Right hindlimb (tissue), 1 donor: ENCODE results near the gene NAPG.
"Not testable (repeated sequence)": the region's sequence is repeated elsewhere in the genome, so short reads cannot be mapped to it uniquely, and the experiment has no call there.

ENCODE experiments used
- DNase-seq: peaks from one replicate; pipeline ENCODE4 v3.0.0-alpha.2; 2018

The NAPG gene

DNA sequence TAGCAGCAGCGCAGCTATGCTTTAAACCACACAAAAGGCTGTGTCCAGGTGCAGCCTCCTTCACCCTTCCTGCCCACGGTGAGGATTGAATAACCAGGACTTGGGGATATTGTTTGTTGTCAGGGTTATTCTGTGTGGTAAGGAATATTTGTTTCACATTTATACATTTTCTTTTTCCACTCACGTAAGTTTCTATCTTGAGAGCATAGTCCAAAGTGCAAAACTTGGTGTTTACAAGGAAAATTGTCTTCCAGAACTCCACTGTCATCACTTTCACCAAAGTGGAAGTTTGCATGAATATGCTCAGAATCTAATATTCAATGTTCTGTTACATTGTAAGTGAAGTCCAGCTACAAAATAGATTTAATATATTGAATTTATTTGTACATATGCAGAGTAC is 26.4 kb downstream of the NAPG start:
- no peak for DNase-seq

DNA sequence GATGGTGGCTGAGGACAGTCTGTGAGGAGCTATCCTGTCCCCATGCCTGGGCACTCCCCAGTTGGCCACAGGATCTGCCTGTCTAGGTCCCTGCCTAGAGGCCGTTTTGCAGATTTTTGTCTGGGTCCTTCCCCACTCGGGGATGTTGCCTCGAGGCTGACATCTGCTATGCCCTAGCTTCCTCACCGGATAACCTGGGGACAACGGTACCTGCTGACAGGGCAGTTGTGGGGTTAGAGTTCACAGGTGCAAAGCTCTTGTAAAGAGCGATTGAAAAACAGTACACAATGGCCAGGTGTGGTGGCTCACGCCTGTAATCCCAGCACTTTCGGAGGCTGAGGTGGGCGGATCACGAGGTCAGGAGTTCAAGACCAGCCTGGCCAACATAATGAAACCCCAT is 30.4 kb downstream of the NAPG start:
- DNase-seq = not testable (repeated sequence)

DNA sequence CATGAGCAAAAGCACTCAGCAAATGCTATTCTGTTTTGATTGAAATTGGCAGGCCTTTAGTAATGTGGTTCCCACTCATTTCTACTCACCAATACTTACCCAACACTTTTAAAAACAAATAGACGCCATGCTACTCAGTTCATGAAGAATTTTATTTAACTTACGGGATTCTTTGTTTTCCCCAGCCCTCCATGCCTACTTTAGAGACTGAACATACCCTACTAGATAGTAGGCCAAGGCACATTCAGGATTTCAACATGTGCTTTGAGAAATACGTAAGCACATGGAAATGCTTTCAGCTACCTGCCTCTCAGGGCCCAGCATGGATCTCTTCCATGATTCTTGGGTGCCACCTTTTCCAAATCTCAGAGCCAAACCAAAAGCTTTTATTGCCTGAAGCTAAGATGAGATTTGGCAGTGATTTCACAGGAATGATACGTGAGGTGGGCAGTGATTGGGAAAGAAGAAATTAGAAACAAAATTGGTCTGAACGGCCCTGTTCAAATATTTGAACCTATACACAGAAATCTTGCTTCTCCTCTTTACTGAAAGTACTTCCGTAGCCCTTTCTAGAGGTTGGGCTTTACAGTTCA is 31.4 kb downstream of the NAPG start:
- no peak for DNase-seq

DNA sequence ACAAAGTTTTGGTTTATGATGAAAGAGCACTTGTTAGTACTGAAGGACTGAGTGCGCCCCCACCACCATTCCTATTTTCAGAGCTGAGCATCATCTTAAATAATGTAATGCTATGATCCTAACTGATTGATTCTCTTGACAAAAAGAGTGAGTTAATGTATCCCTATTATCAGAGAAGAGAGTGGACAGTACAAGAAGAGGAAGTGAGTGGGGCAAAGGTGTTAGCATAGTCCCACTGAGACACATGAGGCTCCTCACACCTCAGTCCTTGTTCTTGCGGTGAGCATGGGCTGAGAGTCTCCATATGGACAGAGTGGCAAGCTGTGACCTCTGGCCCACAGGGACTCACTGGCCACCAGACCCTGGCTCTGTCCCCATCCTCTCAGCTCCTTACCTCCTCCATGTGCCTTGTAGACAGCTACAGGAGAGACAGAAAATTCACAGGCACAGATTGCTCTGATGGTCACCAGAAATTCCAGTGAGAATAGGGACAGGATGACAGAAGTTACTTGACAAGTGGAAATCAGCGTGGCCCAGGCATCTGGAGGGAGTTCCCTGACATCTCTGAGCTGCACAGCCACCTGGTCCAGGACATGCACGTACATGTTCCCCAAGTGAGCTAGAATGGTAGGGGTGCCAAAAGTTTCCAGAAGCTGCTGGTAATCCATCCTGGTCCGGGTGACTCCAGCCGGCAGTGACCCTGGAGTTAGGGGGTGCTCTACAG is 32.6 kb downstream of the NAPG start:
- DNase-seq = no peak

DNA sequence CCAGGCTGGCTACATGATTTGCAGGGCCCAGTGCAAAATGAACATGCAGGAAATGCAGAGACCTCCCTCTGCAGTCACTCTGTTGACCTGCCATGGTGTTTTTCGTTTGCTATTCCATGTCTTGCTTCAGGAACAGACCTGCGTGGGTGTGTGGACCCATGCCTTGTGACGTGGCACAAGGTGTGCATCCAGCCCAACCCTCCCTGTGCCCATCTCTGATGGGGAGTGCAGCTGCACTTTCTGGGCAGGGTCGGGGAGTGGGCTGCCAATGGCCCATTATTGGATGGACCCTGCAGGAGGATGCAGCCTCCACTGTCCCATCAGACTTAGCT is 33.1 kb downstream of the NAPG start:
- DNase-seq = no peak

DNA sequence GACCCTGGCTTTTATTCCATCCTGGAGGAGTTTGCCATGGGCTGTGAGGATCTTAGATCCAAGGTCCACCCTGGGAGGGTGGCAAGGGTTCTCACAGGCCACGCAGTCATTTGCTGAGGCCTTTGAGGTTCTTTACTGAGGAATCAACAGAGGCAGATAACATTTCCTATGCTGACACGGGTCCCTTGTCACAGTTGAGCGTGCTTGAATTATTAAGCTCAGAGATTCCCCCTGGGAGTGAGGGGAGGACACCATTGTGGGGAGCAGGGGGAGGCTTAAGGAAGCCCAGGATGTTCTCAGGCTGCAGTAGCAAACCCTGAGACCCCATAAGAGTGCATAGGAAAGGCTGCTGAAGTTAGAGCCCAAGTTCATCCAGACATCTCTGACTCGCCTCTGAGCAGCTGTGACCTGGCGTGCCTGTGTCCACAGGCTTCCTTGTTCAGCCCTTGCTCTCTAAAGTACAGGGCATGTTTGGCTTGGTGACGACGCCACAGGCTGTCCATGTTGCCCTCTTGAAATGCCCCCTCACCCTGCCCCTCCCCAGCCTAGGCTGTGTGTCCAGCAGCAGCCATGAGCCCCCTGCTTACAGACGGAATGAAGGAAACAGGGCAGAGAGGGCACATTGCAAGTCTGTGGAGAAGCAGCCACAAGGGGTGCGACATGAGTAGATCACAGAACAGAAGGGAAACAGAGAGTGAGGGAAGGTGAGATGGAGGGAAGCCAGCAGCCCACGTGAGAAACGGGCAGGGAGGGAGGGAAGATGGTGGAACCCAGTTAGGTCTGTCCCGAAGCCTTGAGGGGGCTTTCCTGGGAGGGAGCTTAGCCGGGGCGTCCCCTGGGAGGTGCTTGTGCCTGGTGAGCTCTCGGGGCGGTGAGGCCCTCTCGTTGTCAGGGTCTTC is 34.0 kb downstream of the NAPG start:
- DNase-seq = peak; percentile 47

DNA sequence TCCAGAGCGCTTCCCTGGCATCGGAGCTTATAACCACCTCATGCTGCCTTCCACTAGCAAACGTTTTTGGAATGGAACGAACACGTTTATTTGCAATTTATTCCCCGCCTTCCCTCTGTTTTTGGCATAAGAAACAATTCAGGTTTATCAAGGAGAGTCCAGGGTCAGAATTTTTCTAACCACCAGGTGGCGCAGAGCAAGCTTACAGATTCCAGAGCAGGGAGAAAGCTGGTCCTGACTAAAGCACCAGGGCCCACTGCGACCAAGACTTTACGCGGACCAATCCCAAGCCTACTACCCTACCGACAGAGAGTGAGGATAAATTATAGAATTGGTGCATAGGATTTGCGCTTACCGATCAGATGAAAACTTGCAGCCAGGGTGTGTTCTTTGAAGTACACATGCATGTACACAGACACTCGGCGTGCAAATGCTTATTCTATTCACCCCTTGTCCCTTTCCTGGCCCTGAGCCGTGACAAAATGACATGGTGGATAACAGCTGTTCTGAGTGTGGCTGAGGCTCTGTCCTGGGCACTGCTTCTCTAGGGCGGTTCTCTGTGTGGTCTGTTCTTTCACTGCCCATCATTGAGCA is 34.7 kb downstream of the NAPG start:
- DNase-seq = peak; percentile 84

DNA sequence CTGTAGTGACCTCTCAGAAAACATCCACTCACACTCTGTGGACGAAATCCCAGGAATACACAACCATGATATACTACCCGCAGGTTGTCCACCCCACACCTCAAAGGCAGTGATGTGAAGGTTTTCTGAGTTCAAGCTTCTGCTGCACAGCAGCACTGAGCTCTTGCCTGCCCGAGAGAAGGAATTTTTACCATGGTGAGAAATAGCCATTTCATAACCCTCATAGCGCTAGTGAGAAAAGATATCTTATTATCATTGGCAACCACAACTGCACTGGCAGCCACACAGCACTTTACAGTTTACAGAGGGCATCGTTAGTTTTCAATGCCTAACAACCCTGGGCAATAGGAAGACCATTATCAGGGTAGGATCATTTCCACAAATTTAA is 36.9 kb downstream of the NAPG start:
- no peak for DNase-seq

DNA sequence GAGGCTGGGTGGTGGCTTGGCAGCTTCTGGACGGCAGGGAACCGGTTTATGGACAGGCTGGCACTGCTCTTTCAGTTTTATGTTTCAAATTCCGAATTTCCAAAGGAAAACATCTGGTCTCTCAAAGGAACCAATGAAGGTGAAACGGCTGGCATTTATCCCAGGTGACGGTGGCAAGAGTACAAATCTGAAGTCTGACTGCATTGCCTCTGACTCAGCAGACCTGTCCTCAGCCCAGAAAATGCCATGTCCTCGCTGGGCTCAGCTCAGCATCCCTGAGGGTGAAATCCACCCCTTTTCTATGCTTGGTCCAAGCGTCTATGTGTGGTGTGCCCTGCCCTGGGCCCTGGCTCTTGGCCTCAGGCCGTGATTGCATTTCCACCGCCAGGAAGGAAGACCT is 38.1 kb downstream of the NAPG start:
- peak; percentile 55 for DNase-seq

DNA sequence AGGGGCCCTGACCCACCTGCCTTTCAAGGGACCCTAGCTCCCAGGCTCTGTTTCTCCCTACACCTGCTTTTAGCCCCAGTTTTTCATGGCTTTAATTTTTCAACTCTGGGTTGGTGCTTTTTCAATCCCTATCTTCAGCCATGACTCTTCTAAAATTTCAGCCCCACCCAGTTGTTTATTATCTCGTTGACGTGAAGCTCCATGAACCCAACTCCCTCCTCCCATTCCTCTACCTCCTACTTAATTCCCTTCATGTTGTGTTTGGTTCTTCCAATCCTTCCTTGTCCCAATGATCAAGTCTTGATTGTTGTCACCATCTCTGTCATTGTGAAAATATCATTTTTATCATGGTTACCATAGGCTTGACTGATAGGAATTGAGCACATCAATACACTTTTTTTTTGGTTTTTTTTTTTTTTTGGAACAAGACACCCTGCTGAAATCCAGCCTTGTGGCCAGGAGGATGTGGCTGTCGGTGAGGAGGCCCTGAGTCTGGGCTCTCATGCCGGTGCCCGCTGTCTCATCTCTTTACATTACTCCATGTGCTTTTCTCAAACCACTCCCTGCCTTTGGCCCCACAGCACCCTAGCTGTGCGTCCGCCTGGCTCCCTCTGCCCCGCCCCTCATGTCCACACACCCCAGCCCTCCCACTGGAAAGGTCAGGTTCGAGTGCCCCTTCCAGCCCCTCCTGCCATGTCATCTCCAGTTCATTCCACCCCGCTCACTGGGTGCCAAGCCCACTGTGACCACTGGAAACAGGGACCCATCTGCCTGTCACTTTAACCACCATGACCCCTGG is 39.3 kb downstream of the NAPG start:
- DNase-seq = no peak

DNA sequence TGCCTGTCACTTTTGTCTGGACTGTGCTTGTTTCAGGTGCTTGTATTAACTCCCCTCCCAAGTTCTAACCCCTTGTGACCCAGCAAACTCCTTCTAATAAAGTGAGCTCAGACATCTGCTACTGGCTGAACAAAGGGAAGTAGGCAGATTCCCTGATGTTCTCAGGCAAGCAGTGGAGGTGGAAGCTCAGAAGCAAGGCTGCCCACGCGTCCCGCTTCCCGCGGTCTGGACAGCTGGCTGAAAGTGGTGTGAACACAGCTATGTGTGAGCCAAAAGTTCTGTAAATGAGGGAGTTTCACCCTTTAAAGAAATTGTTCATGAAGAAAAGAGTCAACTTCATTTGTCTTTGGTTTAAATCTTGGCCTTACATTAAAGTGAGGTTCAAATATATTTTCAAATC is 40.0 kb downstream of the NAPG start:
- DNase-seq = no peak

DNA sequence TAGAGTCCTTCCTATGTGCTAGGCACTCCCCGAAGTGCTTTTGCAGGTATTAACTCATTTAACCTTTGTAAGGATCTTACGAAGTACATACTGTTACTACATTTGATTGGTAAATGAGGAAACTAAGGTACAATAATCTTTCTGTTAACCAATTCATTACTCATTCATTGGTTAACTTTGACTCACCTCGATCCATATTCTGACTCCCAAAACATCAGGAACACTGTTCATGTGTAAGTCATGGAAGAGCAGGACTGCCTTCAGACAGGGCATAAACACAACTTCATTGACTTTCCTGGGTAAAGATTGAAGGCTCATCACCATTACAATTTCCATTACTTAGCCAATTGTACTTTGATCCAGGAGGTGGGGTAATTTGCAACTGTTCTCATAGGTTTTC is 40.6 kb downstream of the NAPG start:
- DNase-seq = no peak

DNA sequence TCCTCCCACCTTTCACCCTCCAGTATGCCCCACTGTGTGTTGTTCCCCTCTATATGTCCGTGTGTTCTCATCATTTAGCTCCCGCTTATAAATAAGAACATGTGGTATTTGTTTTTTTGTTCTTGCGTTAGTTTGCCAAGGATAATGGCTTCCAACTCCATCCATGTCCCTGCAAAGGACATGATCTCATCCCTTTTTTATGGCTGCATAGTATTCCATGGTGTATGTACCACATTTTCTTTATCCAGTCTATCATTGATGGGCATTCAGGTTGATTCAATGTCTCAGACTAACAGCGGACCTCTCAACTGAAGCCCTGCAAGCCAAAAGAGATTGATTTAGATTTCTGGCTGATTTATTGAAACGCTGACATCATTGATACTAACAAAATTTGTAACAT is 44.1 kb downstream of the NAPG start:
- DNase-seq = not testable (repeated sequence)

DNA sequence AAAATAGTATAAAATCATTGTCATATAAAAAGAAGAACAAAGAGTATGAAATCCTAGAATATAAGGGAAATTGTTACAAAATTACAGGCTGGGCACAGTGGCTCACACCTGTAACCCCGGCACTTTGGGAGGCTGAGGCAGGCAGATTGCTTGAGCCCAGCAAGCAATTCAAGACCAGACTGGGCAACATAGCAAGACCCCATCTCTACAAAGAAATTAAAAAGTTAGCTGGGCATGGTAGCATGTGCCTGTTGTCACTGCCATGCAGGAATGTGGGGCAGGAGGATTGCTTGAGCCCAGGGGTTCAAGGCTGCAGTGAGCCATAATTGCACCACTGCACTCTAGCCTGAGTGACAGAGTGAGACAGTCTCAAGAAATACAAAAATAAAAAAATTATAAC is 44.8 kb downstream of the NAPG start:
- no peak for DNase-seq

DNA sequence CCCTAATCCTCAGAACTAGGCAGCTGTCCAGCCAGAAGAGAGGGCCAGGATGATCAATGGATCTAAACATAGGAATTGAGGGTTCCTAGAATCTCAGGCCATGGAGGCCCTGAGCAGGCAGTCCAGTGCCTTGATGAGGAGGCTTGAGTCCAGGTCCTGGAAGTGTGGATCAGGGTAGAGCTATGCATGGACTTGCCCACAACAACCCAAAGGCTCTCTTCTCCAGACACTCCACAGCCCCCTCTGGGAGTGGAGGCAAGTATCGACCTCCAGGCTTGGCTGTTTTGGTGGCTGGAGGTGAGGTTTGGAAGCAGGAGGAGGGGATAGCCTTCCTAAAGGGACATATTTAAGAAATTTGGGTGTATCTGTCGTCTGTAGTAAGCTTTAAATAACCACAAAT is 45.7 kb downstream of the NAPG start:
- DNase-seq = no peak

DNA sequence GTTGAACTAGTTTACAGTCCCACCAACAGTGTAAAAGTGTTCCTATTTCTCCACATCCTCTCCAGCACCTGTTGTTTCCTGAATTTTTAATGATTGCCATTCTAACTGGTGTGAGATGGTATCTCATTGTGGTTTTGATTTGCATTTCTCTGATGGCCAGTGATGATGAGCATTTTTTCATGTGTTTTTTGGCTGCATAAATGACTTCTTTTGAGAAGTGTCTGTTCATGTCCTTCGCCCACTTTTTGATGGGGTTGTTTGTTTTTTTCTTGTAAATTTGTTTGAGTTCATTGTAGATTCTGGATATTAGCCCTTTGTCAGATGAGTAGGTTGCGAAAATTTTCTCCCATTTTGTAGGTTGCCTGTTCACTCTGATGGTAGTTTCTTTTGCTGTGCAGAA is 47.4 kb downstream of the NAPG start:
- DNase-seq = not testable (repeated sequence)

DNA sequence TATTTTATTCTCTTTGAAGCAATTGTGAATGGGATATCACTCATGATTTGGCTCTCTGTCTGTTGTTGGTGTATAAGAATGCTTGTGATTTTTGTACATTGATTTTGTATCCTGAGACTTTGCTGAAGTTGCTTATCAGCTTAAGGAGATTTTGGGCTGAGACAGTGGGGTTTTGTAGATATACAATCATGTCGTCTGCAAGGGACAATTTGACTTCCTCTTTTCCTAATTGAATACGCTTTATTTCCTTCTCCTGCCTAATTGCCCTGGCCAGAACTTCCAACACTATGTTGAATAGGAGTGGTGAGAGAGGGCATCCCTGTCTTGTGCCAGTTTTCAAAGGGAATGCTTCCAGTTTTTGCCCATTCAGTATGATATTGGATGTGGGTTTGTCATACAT is 48.6 kb downstream of the NAPG start:
- DNase-seq = not testable (repeated sequence)

DNA sequence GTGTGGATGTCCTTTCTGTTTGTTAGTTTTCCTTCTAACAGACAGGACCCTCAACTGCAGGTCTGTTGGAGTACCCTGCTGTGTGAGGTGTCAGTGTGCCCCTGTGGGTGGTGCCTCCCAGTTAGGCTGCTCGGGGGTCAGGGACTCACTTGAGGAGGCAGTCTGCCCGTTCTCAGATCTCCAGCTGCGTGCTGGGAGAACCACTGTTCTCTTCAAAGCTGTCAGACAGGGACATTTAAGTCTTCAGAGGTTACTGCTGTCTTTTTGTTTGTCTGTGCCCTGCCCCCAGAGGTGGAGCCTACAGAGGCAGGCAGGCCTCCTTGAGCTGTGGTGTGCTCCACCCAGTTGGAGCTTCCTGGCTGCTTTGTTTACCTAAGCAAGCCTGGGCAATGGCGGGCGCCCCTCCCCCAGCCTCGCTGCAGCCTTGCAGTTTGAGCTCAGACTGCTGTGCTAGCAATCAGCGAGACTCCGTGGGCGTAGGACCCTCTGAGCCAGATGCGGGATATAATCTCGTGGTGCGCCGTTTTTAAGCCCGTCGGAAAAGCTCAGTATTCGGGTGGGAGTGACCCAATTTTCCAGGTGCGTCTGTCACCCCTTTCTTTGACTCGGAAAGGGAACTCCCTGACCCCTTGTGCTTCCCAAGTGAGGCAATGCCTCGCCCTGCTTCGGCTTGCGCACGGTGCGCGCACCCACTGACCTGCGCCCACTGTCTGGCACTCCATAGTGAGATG is 52.2 kb downstream of the NAPG start:
- not testable (repeated sequence) for DNase-seq

DNA sequence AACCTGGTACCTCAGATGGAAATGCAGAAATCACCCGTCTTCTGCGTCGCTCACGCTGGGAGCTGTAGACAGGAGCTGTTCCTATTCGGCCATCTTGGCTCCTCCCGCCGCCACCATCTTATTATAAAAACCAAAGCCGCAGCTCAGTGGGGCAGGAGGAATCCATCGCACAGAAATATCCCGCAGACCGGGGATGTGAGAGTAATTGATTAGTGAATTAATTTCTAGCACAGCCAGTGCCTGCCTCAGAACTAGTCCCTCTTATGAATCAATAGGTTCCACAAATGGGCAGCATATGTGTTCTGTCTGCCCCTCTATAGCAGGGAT is 52.7 kb downstream of the NAPG start:
- not testable (repeated sequence) for DNase-seq

DNA sequence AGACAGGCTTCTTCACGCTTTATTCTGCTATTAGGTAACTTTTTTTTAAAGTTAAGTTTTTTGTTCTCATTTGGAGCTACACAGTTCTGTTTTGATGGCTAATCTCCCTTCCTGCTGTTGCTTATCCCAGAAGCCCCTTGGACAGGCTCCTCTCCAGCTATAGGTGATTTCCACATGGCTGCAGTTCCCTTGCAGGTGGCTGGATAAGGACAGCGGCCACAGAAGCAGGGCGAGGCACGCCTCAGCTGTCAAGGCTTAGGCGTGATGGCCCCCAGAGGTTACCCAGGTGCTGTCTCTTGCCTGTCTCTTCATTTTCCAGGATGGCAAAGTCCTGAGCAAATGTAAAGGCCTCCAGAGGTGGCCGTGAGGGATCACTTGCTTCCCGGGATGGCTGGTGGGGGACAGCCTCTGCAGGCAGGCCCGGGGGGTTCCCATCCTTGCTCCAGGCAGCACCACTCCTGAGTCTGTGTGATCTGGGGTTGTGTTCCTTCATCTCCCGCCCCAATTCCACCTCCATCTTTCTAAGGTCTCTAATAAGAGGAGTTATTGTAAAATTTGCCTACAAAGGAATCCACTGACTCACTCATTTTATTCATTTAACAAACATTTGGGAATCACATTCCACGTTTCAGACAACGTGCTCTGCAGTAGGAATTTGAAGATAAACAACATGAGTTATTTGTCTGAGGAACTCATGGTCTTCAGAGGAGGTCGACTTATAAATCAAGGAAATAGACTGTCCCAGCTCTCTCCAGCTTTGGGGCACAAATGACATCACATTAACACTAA is 53.4 kb downstream of the NAPG start:
- no peak for DNase-seq

DNA sequence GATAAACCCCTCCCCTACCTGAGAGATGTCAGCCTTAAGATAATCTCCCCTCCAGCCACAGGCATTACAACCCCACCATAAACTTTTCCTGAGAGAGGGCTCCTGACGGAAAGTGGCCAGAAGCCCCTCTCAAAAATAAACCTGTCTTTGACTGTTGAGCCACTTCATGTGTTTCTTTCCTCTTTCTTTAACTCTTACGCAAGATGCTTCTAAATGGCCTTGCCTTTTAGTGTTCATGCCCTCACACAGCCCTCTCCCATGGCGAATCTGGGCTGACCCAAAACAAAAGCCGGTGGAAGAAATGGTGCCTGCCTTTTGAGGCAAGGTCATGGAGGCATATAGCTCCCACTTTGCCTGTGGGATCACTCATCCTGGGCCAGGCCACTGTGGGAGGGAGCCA is 54.4 kb downstream of the NAPG start:
- no peak for DNase-seq
